ENCODE data around the gene SPPL2C. TPM values are rescaled to one million over a fixed set of nuclear protein-coding genes. Genes with fewer than 3 reads are reported as not detected.

SPPL2C gene
- total RNA-seq, 1 donor from 2014 or later: not detected

- no peak for DNase-seq (ENCODE audit: low read depth in 2 of 2)
Observed at GRCh38 chr17:45877467-45877866, 32.8 kb downstream of the SPPL2C start.

GRCh38 chr17:45883063-45883462, 38.4 kb downstream of the SPPL2C start:
- DNase-seq (ENCODE audit: low read depth in 2 of 2): no peak

- DNase-seq (ENCODE audit: low read depth in 2 of 2): no peak
Observed at GRCh38 chr17:45886852-45887251, 42.2 kb downstream of the SPPL2C start.

DNA sequence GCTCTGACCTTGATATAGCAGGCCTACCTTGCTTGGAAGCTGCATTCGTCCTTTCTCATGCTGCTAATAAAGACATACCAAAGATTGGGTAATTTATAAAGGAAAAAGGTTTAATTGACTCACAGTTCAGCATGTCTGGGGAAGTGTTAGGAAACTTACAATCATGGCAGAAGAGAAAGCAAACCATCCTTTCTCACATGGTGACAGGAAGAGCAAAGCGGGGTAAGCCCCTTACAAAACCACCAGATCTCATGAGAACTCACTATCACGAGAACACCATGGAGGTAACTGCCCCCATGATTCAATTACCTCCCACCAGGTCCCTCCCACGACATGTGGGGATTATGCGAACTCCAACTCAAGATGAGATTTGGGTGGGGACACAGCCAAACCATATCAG, 43.7 kb downstream of the SPPL2C start:
- DNase-seq (ENCODE audit: low read depth in 2 of 2): no peak

DNA sequence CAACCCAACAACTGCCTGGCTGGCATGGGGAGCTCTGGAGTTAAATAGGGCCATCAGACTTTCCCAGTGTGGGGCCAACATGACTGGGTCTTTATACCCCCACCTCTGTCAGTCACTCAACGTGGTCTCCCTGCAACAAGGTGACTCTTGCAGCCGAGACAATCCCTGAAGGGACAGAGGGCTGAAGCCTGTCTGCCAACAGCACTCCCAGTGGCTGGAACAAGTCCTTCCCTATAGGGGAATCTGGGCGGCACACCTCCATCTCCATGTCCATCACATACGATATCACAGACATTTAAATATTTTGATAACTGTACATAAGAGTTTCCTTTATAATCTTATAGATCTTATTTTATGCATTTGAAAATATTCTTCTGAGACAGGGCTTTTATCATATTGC, 44.9 kb downstream of the SPPL2C start:
- no peak for DNase-seq (ENCODE audit: low read depth in 2 of 2)

DNA sequence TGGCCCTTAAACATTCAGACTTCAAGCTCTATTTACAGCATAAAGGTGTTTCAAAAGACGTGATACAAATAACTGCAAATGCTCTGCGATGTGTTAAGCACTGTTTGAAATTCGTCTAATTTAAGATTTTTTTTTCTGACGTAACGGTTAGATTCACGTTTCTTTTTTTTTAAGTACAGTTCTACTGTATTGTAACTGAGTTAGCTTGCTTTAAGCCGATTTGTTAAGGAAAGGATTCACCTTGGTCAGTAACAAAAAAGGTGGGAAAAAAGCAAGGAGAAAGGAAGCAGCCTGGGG, 49.0 kb downstream of the SPPL2C start:
- DNase-seq (ENCODE audit: low read depth in 2 of 2): no peak

DNA sequence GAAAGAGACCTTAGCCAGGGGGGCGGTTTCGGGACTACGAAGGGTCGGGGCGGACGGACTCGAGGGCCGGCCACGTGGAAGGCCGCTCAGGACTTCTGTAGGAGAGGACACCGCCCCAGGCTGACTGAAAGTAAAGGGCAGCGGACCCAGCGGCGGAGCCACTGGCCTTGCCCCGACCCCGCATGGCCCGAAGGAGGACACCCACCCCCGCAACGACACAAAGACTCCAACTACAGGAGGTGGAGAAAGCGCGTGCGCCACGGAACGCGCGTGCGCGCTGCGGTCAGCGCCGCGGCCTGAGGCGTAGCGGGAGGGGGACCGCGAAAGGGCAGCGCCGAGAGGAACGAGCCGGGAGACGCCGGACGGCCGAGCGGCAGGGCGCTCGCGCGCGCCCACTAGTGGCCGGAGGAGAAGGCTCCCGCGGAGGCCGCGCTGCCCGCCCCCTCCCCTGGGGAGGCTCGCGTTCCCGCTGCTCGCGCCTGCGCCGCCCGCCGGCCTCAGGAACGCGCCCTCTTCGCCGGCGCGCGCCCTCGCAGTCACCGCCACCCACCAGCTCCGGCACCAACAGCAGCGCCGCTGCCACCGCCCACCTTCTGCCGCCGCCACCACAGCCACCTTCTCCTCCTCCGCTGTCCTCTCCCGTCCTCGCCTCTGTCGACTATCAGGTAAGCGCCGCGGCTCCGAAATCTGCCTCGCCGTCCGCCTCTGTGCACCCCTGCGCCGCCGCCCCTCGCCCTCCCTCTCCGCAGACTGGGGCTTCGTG, 49.5 kb downstream of the SPPL2C start, which contains the start of gene MAPT:
TSS of gene MAPT (plus strand) at position 533 of the 763 bp plus-strand sequence. CDS start 67,784 bp downstream, outside the sequence.
- peak; percentile 82 to 94 for DNase-seq (ENCODE audit: low read depth in 2 of 2)

- peak in 1 of 2 donors; percentile 23 for DNase-seq (ENCODE audit: low read depth in 2 of 2)
Observed at GRCh38 chr17:45895304-45895968, 50.8 kb downstream of the SPPL2C start.

DNA sequence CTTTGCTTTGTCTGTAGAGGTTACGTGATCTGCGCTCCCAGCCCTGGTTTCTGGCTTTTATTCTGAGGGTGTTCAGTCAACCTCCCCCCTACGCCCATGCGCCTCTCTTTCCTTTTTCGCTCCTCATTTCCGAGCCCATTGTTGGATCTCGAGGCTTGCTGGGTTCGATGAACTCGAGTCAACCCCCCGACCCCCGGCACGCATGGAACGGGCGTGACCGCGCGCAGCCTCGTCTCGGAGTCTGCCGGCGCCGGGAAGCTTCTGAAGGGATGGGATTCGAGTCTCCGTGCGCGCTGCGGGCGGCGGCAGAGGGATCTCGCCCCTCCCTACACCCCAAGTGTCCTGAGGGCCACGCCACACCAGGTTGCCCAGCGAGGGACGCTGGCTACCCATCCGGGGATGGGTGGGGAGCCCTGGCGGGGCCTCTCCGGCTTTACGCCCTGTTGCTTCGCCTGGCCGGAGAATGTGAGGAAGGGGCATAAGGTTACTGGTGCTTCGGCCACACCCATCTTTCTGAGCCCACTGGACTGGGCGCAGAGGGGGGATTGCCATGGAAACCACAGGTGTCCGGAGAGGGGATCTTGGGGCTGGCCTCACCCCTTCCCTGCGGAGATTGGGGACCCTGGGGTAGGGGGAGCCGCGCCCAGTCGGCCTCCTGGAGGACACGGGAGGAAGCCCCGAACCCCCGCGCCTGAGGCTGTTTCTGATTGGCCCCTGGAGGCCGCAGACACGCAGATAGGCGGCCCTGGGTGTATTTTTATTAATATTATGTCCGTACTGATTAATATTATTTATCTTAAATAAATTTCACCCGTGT, 51.5 kb downstream of the SPPL2C start:
- DNase-seq (ENCODE audit: low read depth in 2 of 2): no peak

Other genes starting within 250 kb of the SPPL2C start
- gene CRHR1, start 60.6 kb upstream of the SPPL2C start, total RNA-seq: not detected in 2 replicates
- gene MAPT, start 49.7 kb downstream of the SPPL2C start, total RNA-seq: under 0.01 TPM in 1 of 2 replicates, not detected in the other
- gene STH, start 154.4 kb downstream of the SPPL2C start, total RNA-seq: not detected in 2 replicates